ENCODE data around the gene METTL9.

The METTL9 gene

DNA sequence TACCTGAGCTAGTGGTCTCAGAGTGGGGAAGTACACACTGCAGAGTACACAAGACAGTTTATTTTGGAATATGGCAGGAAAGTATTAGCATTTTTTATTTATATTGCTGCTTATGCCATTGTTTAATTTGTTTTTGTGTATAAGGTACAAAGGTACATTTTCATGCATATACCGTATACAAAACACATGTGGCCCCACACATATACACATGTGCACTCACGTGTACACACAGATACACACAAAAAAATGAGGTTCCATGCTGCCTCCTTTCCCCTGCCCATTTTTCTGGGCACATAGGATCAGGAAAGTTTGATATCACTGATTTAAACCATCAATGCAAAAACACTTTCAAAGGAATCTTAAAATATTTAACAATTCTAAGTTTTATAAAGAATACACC, 40.1 kb downstream of the METTL9 start:
- TF ChIP-seq, protein P1, sequence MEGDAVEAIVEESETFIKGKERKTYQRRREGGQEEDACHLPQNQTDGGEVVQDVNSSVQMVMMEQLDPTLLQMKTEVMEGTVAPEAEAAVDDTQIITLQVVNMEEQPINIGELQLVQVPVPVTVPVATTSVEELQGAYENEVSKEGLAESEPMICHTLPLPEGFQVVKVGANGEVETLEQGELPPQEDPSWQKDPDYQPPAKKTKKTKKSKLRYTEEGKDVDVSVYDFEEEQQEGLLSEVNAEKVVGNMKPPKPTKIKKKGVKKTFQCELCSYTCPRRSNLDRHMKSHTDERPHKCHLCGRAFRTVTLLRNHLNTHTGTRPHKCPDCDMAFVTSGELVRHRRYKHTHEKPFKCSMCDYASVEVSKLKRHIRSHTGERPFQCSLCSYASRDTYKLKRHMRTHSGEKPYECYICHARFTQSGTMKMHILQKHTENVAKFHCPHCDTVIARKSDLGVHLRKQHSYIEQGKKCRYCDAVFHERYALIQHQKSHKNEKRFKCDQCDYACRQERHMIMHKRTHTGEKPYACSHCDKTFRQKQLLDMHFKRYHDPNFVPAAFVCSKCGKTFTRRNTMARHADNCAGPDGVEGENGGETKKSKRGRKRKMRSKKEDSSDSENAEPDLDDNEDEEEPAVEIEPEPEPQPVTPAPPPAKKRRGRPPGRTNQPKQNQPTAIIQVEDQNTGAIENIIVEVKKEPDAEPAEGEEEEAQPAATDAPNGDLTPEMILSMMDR (IDR thresholded peaks at IDR 0.05; ENCODE audit: insufficient read depth, low read depth, low read length, missing control alignments) = no peak
- no peak for DNase-seq (ENCODE audit: low read depth)
- H3K4me3 ChIP-seq (ENCODE audit: low read depth, low read length) = no peak overlapping the region

DNA sequence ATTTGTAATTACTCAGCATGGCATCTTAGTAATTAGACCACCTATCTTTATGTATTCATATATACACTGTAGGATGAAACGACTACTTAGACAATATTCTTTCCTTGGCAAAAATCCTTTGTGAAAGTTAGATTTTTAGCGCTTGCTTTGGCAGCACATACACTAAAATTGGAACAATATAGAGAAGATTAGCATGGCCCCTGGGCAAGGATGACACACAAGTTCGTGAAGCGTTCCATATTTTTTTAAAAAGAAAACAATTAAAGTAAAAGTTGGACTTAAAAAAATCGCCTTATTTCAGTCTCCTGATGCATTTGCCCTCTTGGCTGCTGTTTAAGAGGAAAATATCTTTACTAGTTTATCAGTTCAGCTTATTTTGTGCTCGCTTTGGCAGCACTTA, 42.5 kb downstream of the METTL9 start:
- TF ChIP-seq, protein P1 (IDR thresholded peaks at IDR 0.05; ENCODE audit: insufficient read depth, low read depth, low read length, missing control alignments) = no peak
- no peak for DNase-seq (ENCODE audit: low read depth)
- H3K4me3 ChIP-seq (ENCODE audit: low read depth, low read length) = no peak overlapping the region

DNA sequence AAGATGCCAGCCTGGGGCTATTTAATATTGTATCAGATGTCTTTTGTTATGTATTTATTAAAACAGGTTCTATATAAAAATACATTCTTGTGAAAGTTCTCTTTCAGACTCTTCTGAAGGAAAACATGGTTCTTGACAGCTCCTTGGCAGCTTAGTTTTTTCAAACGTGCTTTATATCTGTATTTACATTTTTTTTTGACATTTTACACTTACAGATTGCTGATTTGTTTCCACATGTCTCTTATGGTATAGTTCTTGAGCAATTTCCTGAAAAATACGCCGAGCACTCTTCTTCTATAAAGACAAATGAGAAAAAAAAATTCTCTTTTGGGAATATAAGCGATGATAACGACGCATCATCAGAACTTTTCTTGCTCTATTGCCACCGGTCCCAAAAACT, 43.5 kb downstream of the METTL9 start:
- TF ChIP-seq, protein P1 (IDR thresholded peaks at IDR 0.05; ENCODE audit: insufficient read depth, low read depth, low read length, missing control alignments) = no peak
- no peak for DNase-seq (ENCODE audit: low read depth)
- H3K4me3 ChIP-seq (ENCODE audit: low read depth, low read length) = no peak overlapping the region

DNA sequence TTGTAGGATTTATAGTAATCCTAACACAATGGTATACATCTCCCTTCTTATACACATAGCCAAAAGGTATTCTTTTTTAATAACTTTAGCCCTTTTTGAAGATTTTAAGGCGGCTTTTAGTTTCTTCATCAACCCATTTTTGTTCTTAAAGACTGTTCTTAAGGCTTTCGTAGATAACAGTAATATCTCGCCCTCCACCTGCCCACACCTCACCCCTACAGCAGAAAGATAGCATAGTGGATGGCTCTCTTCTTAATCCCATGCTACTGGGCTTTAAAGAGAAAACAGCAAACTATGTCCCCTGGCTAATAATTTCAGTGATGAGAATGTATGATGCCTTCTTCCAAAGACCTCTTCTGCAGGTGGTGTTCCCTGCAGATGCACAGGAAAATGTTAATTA, 44.4 kb downstream of the METTL9 start:
- TF ChIP-seq, protein P1 (IDR thresholded peaks at IDR 0.05; ENCODE audit: insufficient read depth, low read depth, low read length, missing control alignments) = no peak
- no peak overlapping the region for H3K4me3 ChIP-seq (ENCODE audit: low read depth, low read length)
- no peak for DNase-seq (ENCODE audit: low read depth)

DNA sequence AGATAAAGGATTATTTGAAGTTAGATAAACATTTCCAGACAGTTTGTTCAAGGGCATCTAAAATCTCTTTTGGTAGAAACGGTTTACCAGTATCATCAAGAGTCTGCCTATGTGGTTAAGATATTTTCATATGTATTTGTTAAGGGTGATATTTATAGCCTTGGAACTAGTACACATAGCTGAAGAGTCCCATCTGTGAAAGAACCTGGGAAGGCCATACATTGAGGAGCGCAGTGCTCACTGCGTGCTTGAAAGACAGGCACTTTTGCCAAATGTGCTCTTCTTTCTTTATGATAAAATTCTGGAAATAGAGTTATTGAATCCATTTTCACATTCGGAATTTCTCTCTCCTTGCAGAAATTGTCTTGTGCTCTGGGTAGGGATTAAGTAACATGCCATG, 45.3 kb downstream of the METTL9 start:
- H3K4me3 ChIP-seq (ENCODE audit: low read depth, low read length) = peak overlapping the region; percentile 52
- TF ChIP-seq, protein P1 (IDR thresholded peaks at IDR 0.05; ENCODE audit: insufficient read depth, low read depth, low read length, missing control alignments) = no peak
- DNase-seq (ENCODE audit: low read depth) = no peak

DNA sequence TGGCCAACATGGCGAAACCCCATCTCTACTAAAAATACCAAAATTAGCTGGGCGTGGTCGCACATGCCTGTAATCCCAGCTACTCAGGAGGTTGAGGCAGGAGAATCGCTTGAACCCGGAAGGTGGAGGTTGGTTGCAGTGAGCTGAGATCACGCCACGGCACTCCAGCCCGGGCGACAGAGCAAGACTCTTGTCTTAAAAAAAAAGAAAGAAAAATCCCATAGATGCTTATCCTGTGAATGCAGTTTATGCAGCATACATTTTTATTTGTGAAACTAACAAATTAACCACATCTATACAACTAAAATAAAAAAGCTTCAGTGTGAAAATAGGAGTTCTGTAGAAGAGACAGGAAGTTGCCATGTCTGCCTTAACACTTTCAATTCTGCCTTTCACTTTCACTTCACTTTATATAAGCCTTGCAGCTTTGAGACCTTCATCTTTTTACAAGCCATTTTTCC, 45.9 kb downstream of the METTL9 start:
- TF ChIP-seq, protein P1 (IDR thresholded peaks at IDR 0.05; ENCODE audit: insufficient read depth, low read depth, low read length, missing control alignments) = no peak
- peak; percentile 77 for DNase-seq (ENCODE audit: low read depth)

DNA sequence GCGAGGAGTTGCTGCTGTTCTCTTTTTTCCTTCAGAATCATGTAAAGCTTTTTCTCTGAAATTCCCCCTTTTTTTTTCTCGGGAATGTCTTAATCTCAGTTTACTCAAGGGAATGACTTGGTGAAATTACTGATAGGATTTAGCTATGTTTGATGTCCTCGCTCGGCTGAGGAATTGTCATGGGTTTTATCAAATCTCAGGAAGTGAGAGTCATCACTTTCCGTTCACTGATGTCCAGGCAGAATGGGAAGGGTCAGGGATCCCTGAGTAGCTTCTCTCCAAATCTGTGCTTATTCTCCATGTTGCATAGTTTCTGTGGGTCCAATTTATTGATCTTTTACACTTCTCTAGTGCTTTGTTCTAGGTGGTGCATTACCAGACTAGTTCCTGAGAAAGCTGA, 46.7 kb downstream of the METTL9 start:
- no peak for DNase-seq (ENCODE audit: low read depth)
- TF ChIP-seq, protein P1 (IDR thresholded peaks at IDR 0.05; ENCODE audit: insufficient read depth, low read depth, low read length, missing control alignments) = no peak
- peak overlapping the region; percentile 32; the same call in 1 of the 2 replicates for H3K4me3 ChIP-seq (ENCODE audit: low read depth, low read length)

More for the DNA sequence above, 45.9 kb downstream of the METTL9 start:
- H3K4me3 ChIP-seq (ENCODE audit: low read depth, low read length) = peak overlapping the region; percentile 52
